Femur (tissue), 1 donor: ENCODE results near the gene HDAC7.
A peak's percentile ranks its signal among the peaks of the same experiment; 100 is the strongest.

Source experiments
- DNase-seq: peaks from one replicate; pipeline ENCODE4 v3.0.0-alpha.2; 2017

The HDAC7 gene

GRCh38 chr12:47757840-47758583 is 61.7 kb downstream of the HDAC7 start:
- DNase-seq, result no peak

- DNase-seq, result no peak
Measured at GRCh38 chr12:47757364-47757839, 62.3 kb downstream of the HDAC7 start.

- DNase-seq, result no peak
Measured at GRCh38 chr12:47755655-47756562, 63.8 kb downstream of the HDAC7 start.

- no peak for DNase-seq
Measured at GRCh38 chr12:47754881-47755280, 64.8 kb downstream of the HDAC7 start.

- no peak for DNase-seq
Measured at GRCh38 chr12:47754126-47754525, 65.6 kb downstream of the HDAC7 start.

GRCh38 chr12:47753021-47754001 is 66.4 kb downstream of the HDAC7 start:
- peak; percentile 51 for DNase-seq

- DNase-seq, result no peak
Measured at GRCh38 chr12:47752552-47752951, 67.2 kb downstream of the HDAC7 start.

GRCh38 chr12:47752121-47752520 is 67.6 kb downstream of the HDAC7 start:
- no peak for DNase-seq

GRCh38 chr12:47751561-47751960 is 68.1 kb downstream of the HDAC7 start:
- DNase-seq, result no peak

- no peak for DNase-seq
Measured at GRCh38 chr12:47750916-47751470, 68.7 kb downstream of the HDAC7 start.

- DNase-seq, result no peak
Measured at GRCh38 chr12:47750229-47750798, 69.4 kb downstream of the HDAC7 start.

GRCh38 chr12:47748899-47749298 is 70.8 kb downstream of the HDAC7 start:
- no peak for DNase-seq

GRCh38 chr12:47748507-47748828 is 71.2 kb downstream of the HDAC7 start:
- no peak for DNase-seq

- DNase-seq, result no peak
Measured at GRCh38 chr12:47747596-47748506, 71.9 kb downstream of the HDAC7 start.

GRCh38 chr12:47747126-47747525 is 72.6 kb downstream of the HDAC7 start:
- DNase-seq, result no peak

GRCh38 chr12:47746523-47746922 is 73.2 kb downstream of the HDAC7 start:
- DNase-seq, result no peak

- no peak for DNase-seq
Measured at GRCh38 chr12:47746073-47746472, 73.6 kb downstream of the HDAC7 start.

- no peak for DNase-seq
Measured at GRCh38 chr12:47745485-47746041, 74.1 kb downstream of the HDAC7 start.

- DNase-seq, result no peak
Measured at GRCh38 chr12:47744778-47745436, 74.8 kb downstream of the HDAC7 start.
